Measurements from ENCODE around the gene KRT33A. TPM values are rescaled to one million over a fixed set of nuclear protein-coding genes. Genes with fewer than 3 reads are reported as not detected.
"Not testable (repeated sequence)": the region's sequence is repeated elsewhere in the genome, so short reads cannot be mapped to it uniquely, and the experiment has no call there.

Gene KRT33A
- total RNA-seq, result not detected
- not detected for polyA plus RNA-seq
- long read RNA-seq, donor 1, result 0 reads
- long read RNA-seq, donor 2, result 0 reads

DNA sequence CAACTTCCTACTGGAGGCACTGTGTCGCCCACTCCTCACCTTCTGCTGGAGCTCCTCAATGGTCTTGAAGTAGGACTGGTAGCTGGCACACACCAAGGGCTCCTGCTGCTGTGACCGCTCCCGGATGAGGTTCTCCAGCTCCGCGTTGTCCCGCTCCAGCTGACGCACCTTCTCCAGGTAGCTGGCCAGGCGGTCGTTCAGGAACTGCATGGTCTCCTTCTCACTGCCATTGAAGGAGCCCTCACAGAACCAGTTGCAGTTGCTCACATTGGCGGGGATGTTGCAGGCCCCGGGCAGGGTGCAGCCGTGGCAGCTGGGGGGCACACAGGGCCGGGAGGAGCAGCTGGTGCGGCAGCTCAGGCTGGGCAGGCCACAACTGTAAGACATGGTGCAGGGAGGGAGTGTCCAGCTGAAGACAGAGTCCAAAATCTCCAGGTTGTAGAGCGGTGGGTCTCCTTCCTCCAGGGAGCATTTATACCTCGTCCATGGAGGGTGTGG, at the start of gene KRT33A:
KRT33A (minus strand) TSS at position 448 of the 498 bp plus-strand sequence; CDS start at position 387, 61 bp downstream.
- peaks cover 0 to 17% (median 0%) of the 10 kb centered on the region in 7 donors for H3K27me3 ChIP-seq (replicated peaks in 1 of 7)
- H3K36me3 ChIP-seq; DNase-seq; H3K4me3 ChIP-seq; intact Hi-C loops (cut with DNase I; ENCODE audit: low total_unique reads); H3K9me3 ChIP-seq; H3K4me1 ChIP-seq; H3K27ac ChIP-seq: not testable (repeated sequence)
- 83 to 91% (median 89%) methylated on average over 9 to 16 of the region's 16 CpGs for WGBS, 5 donors

DNA sequence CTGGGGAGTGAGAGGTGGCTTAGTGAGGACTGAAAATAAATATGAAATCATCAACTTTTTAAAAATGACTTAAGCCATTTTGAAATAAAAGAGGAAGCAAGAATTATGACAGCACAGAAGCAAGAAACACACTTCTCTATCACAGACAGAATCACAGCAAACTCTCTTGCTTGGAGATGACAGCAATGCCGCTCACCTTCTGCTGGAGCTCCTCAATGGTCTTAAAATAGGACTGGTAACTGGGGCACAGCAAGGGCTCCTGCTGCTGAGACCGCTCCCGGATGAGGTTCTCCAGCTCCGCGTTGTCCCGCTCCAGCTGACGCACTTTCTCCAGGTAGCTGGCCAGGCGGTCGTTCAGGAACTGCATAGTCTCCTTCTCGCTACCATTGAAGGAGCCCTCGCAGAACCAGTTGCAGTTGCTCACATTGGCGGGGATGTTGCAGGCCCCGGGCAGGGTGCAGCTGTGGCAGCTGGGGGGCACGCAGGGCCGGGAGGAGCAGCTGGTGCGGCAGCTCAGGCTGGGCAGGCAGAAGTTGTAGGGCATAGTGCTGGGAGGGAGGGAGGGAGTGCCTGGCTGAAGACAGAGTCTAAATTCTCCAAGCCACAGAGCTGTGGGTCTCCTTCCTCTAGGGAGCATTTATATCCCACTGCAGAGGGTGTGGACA, 46.5 kb upstream of the KRT33A start, which contains the start of gene KRT31:
KRT31 (minus strand) TSS at position 613 of the 665 bp plus-strand sequence; CDS start at position 544, 69 bp downstream.
- Histone ChIP-seq H3K36me3 (no peaks in the 10 kb centered on the region), H3K4me3 (no peak within 1 kb of the TSS), H3K9me3 (no peaks in the 10 kb centered on the region), H3K27ac (no peak within 1 kb of the TSS), H3K27me3 (replicated peaks in 1 of 7) (peaks cover 0 to 7% (median 0%) of the 10 kb centered on the region in 7 donors), H3K4me1 (no peaks in the 10 kb centered on the region)
- intact Hi-C loops (cut with DNase I; ENCODE audit: low total_unique reads), result no loop called here
- WGBS, 5 donors, result 83 to 93% (median 88%) methylated on average over 16 of the region's 16 CpGs
- TF ChIP-seq POLR2A (IDR thresholded peaks at IDR 0.05), result no peak
- TF ChIP-seq POLR2AphosphoS5 (IDR thresholded peaks at IDR 0.05), result no peak
- TF ChIP-seq CTCF (IDR thresholded peaks at IDR 0.05 in 8 of 11, conservative IDR thresholded peaks at IDR 0.05 in 3 of 11), result no peak
- no peak for DNase-seq

GRCh38 chr17:41396340-41396739, 45.7 kb upstream of the KRT33A start:
- H3K4me1 ChIP-seq, result no peaks in the 10 kb centered on the region
- peaks cover 0 to 8% (median 0%) of the 10 kb centered on the region in 7 donors for H3K27me3 ChIP-seq (replicated peaks in 1 of 7)
- no peaks in the 10 kb centered on the region for H3K9me3 ChIP-seq
- intact Hi-C loops (cut with DNase I; ENCODE audit: low total_unique reads), result no loop called here
- H3K4me3 ChIP-seq, result no peak overlapping the region
- no peaks in the 10 kb centered on the region for H3K36me3 ChIP-seq
- WGBS, 5 donors, result 91 to 95% (median 93%) methylated on average over 7 of the region's 7 CpGs
- H3K27ac ChIP-seq, result no peak overlapping the region
- no peak for TF ChIP-seq CTCF (IDR thresholded peaks at IDR 0.05 in 8 of 11, conservative IDR thresholded peaks at IDR 0.05 in 3 of 11)
- no peak for TF ChIP-seq POLR2AphosphoS5 (IDR thresholded peaks at IDR 0.05)
- TF ChIP-seq POLR2A (IDR thresholded peaks at IDR 0.05), result no peak
- no peak for DNase-seq

GRCh38 chr17:41395611-41396010, 45.0 kb upstream of the KRT33A start:
- Histone ChIP-seq H3K4me3 (no peak overlapping the region), H3K9me3 (no peaks in the 10 kb centered on the region), H3K4me1 (no peaks in the 10 kb centered on the region), H3K36me3 (no peaks in the 10 kb centered on the region), H3K27me3 (replicated peaks in 1 of 7) (peaks cover 0 to 14% (median 0%) of the 10 kb centered on the region in 7 donors), H3K27ac (no peak overlapping the region)
- WGBS, 5 donors, result 77 to 100% (median 94%) methylated on average over 1 of the region's 1 CpG
- TF ChIP-seq POLR2AphosphoS5 (IDR thresholded peaks at IDR 0.05) (no peak), CTCF (IDR thresholded peaks at IDR 0.05 in 8 of 11, conservative IDR thresholded peaks at IDR 0.05 in 3 of 11) (no peak), POLR2A (IDR thresholded peaks at IDR 0.05) (no peak)
- intact Hi-C loops (cut with DNase I; ENCODE audit: low total_unique reads), result no loop called here
- DNase-seq, result no peak

DNA sequence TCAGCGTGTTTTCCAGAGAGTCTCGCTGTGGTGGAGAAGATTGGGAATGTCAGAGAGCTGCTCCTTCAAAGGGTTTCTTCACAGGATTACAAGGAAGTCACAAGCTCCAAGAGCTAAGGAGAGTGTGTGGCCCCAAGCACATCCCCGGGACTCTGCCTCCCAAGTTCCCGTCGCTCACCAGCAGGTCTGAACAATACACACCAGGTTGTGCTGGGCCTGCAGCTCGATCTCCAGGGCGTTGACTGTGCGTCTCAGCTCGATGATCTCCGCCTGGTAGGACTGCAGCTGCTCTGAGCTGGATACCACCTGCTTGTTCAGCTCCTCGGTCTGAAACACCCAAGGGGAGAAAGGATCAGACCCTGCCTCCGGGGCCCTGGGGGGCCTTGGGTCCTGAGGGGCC, 44.4 kb upstream of the KRT33A start:
- H3K36me3 ChIP-seq; H3K4me1 ChIP-seq; DNase-seq; H3K27ac ChIP-seq; H3K4me3 ChIP-seq; intact Hi-C loops (cut with DNase I; ENCODE audit: low total_unique reads); H3K9me3 ChIP-seq: not testable (repeated sequence)
- H3K27me3 ChIP-seq (replicated peaks in 1 of 7), result peaks cover 0 to 20% (median 0%) of the 10 kb centered on the region in 7 donors
- WGBS, 5 donors, result 85 to 92% (median 88%) methylated on average over 8 to 12 of the region's 12 CpGs; no CpG with 5 or more reads in 1 of the 5 donors
